ENCODE data around the gene TECTA. TPM values are rescaled to one million over a fixed set of nuclear protein-coding genes. Genes with fewer than 3 reads are reported as not detected.

TECTA gene
- polyA plus RNA-seq, 1 donor (not counting 4 experiments of a cell fraction or from before 2014, with no cell fraction given) = 0.17 TPM

DNA sequence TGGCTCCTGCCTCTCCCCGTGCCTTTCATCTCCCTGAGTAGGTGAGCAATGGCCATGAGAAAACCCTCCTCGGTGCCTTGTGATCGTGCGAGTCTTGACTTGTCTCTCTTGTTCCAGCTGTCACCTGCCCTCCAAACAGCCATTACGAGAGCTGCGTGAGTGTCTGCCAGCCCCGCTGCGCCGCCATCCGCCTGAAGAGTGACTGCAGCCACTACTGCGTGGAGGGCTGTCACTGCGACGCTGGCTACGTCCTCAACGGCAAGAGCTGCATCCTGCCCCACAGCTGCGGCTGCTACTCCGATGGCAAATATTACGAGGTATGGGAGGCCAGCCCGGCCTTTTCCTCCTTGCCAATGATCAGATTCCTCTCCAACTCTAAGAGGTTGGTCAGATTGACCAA, 51.7 kb downstream of the TECTA start:
- no peak overlapping the region for H3K4me3 ChIP-seq (ENCODE audit: control insufficient read depth in 2 of 3, extremely low read depth in 1 of 3, insufficient read depth in 2 of 3, low read depth in 1 of 3, low read length in 3 of 3)
- H3K4me2 ChIP-seq (ENCODE audit: control insufficient read depth, extremely low read depth, insufficient read depth, low read depth, low read length) = no peak overlapping the region
- dilution Hi-C loops (cut with MboI; ENCODE audit: extremely low pct_ligation_motif_present, low sequenced_read_pairs) = no loop called here
- H3K9ac ChIP-seq (ENCODE audit: control insufficient read depth, extremely low read depth, insufficient read depth, low read length) = no peak overlapping the region
- H3K4me1 ChIP-seq (ENCODE audit: control insufficient read depth, extremely low read depth, insufficient read depth, low read length) = no peaks in the 10 kb centered on the region
- H3K9me1 ChIP-seq (ENCODE audit: control insufficient read depth, extremely low read depth, insufficient read depth, low read length) = no peaks in the 10 kb centered on the region
- TF ChIP-seq, protein P1, sequence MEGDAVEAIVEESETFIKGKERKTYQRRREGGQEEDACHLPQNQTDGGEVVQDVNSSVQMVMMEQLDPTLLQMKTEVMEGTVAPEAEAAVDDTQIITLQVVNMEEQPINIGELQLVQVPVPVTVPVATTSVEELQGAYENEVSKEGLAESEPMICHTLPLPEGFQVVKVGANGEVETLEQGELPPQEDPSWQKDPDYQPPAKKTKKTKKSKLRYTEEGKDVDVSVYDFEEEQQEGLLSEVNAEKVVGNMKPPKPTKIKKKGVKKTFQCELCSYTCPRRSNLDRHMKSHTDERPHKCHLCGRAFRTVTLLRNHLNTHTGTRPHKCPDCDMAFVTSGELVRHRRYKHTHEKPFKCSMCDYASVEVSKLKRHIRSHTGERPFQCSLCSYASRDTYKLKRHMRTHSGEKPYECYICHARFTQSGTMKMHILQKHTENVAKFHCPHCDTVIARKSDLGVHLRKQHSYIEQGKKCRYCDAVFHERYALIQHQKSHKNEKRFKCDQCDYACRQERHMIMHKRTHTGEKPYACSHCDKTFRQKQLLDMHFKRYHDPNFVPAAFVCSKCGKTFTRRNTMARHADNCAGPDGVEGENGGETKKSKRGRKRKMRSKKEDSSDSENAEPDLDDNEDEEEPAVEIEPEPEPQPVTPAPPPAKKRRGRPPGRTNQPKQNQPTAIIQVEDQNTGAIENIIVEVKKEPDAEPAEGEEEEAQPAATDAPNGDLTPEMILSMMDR (optimal IDR thresholded peaks at IDR 0.05 in 1 of 3, IDR thresholded peaks at IDR 0.05 in 1 of 3, conservative IDR thresholded peaks at IDR 0.05 in 1 of 3; ENCODE audit: extremely low read depth in 1 of 3, insufficient read depth in 2 of 3, low read length in 3 of 3) = no peak
- peaks cover 2% of the 10 kb centered on the region for H3K27me3 ChIP-seq (ENCODE audit: control insufficient read depth, extremely low read depth, insufficient read depth, low read length)
- DNase-seq (ENCODE audit: low read depth, low spot score) (no peak), FAIRE-seq (no peak)
- H2AFZ ChIP-seq (ENCODE audit: control insufficient read depth, low read length) = no peak overlapping the region
- no peaks in the 10 kb centered on the region for H3K36me3 ChIP-seq (ENCODE audit: control insufficient read depth in 2 of 2, extremely low read depth in 1 of 2, insufficient read depth in 2 of 2, low read length in 2 of 2)
- no peaks in the 10 kb centered on the region for H4K20me1 ChIP-seq (ENCODE audit: control insufficient read depth, extremely low read depth, insufficient read depth, low read length)
- no peak overlapping the region for H3K27ac ChIP-seq (ENCODE audit: control insufficient read depth, insufficient read depth, low read length)
- H3K9me3 ChIP-seq (ENCODE audit: control insufficient read depth, low read depth, low read length) = no peaks in the 10 kb centered on the region
- H3K79me2 ChIP-seq (ENCODE audit: control insufficient read depth, insufficient read depth, low read length) = no peaks in the 10 kb centered on the region

DNA sequence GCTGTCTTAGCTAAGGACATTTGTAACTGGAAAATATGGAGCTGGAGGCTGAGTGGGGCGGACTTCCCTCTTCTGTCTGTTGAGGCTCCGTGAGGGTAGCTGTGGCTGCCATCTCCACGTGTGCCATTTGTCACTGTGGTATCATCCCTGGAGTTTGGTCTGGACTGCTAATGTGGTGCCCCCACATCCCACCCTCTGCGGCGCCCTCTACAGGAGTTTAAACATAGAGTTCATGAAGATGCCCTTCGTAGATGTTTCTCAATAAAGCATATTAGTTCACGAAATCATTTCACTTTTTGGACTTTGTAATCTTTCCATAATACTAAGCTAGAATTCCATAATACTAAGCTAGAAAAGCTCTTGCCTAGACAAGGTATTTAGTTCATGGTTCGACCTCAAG, 52.4 kb downstream of the TECTA start:
- Histone ChIP-seq H3K9ac (ENCODE audit: control insufficient read depth, extremely low read depth, insufficient read depth, low read length) (no peak overlapping the region), H2AFZ (ENCODE audit: control insufficient read depth, low read length) (no peak overlapping the region), H3K4me3 (ENCODE audit: control insufficient read depth in 2 of 3, extremely low read depth in 1 of 3, insufficient read depth in 2 of 3, low read depth in 1 of 3, low read length in 3 of 3) (no peak overlapping the region), H3K9me1 (ENCODE audit: control insufficient read depth, extremely low read depth, insufficient read depth, low read length) (no peaks in the 10 kb centered on the region), H3K27ac (ENCODE audit: control insufficient read depth, insufficient read depth, low read length) (no peak overlapping the region), H3K27me3 (ENCODE audit: control insufficient read depth, extremely low read depth, insufficient read depth, low read length) (peaks cover 4% of the 10 kb centered on the region), H3K36me3 (ENCODE audit: control insufficient read depth in 2 of 2, extremely low read depth in 1 of 2, insufficient read depth in 2 of 2, low read length in 2 of 2) (no peaks in the 10 kb centered on the region), H3K4me1 (ENCODE audit: control insufficient read depth, extremely low read depth, insufficient read depth, low read length) (no peaks in the 10 kb centered on the region), H4K20me1 (ENCODE audit: control insufficient read depth, extremely low read depth, insufficient read depth, low read length) (no peaks in the 10 kb centered on the region), H3K4me2 (ENCODE audit: control insufficient read depth, extremely low read depth, insufficient read depth, low read depth, low read length) (no peak overlapping the region), H3K79me2 (ENCODE audit: control insufficient read depth, insufficient read depth, low read length) (no peaks in the 10 kb centered on the region), H3K9me3 (ENCODE audit: control insufficient read depth, low read depth, low read length) (no peaks in the 10 kb centered on the region)
- FAIRE-seq (no peak), DNase-seq (ENCODE audit: low read depth, low spot score) (no peak)
- dilution Hi-C loops (cut with MboI; ENCODE audit: extremely low pct_ligation_motif_present, low sequenced_read_pairs) = no loop called here
- TF ChIP-seq EZH2 (IDR thresholded peaks at IDR 0.05; ENCODE audit: low read length) = no peak
- TF ChIP-seq, protein P1 (optimal IDR thresholded peaks at IDR 0.05 in 1 of 3, IDR thresholded peaks at IDR 0.05 in 1 of 3, conservative IDR thresholded peaks at IDR 0.05 in 1 of 3; ENCODE audit: extremely low read depth in 1 of 3, insufficient read depth in 2 of 3, low read length in 3 of 3) = no peak
